HFFc6 (cell line): ENCODE measurements around the gene LYZL2. TPM values are rescaled to one million over a fixed set of nuclear protein-coding genes. Genes with fewer than 3 reads are reported as not detected.
"Not testable (repeated sequence)": the region's sequence is repeated elsewhere in the genome, so short reads cannot be mapped to it uniquely, and the experiment has no call there.

ENCODE experiments used
- DNase-seq: peaks from one replicate; pipeline ENCODE4 v3.0.0-alpha.2; 2018
- H3K27ac Mint-ChIP-seq: 2 replicates; pipeline ENCODE4 v1.8.0; 2020; ENCODE audit warnings: mild to moderate bottlenecking, mixed read lengths
- H3K27me3 Mint-ChIP-seq: 2 replicates; pipeline ENCODE4 v1.8.0; 2021; ENCODE audit warnings: mild to moderate bottlenecking, moderate library complexity, mixed read lengths; ENCODE audit not compliant: insufficient read depth
- H3K36me3 Mint-ChIP-seq: 2 replicates; pipeline ENCODE4 v1.8.0; 2021; ENCODE audit warnings: low read depth, mixed read lengths
- H3K4me1 Mint-ChIP-seq: 2 replicates; pipeline ENCODE4 v1.8.0; 2020; ENCODE audit warnings: low read depth, mixed read lengths
- H3K4me3 Mint-ChIP-seq: 2 replicates; pipeline ENCODE4 v1.8.0; 2020; ENCODE audit warnings: mild to moderate bottlenecking, moderate library complexity, mixed read lengths
- H3K9me3 Mint-ChIP-seq: 2 replicates; pipeline ENCODE4 v1.8.0; 2020; ENCODE audit warnings: mild to moderate bottlenecking, mixed read lengths
- total RNA-seq, 6 experiments: library from RNA; stranded (reverse); fragmentation: NEBNext Ultra II Directional; extraction: Animal tissue kit (Norgen Biotek cat#: 25700); gene quantifications; 2 replicates in 1 of 6; 3 replicates in 5 of 6; pipeline ENCODE4 v1.2.3, GENCODE V29; 2021
- TF ChIP-seq, protein P1 (sequence below): fragments of 200-600 bp; sonication (generic); IDR thresholded peaks from 2 replicates; pipeline ENCODE4 v1.5.0; 2021; ENCODE audit warnings: antibody characterized with exemption, mild to moderate bottlenecking

Gene LYZL2
- total RNA-seq, 6 experiments from 2014 or later, result not detected

DNA sequence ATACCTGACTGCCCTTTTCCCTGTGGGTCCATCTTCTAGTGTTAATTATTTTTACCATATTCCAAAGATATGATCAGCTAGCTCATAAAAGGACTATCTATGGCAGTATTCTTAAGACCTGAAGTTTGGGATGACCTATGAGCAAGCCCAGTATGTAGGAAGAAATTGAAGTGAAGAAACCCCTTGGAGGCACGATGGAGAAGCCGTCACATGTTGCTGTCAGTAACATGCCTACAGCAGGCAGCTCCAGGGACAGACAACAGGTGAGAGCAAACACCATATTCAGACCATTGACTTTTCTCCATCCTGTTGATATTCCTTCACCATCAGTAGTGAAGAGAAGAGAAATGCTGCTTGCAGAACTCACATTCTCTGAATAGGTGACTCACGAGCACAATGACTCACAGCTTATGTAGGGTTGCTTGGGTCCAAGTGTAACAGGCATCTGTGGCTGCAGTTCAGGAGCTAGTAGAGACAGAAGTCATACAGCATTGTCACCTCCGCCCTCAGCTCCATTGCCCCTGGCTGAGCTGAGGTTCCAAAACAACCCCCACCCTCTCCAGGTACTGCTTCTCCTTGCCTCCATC, 8.4 kb upstream of the LYZL2 start:
- peak; percentile 85 for DNase-seq
- TF ChIP-seq, protein P1, sequence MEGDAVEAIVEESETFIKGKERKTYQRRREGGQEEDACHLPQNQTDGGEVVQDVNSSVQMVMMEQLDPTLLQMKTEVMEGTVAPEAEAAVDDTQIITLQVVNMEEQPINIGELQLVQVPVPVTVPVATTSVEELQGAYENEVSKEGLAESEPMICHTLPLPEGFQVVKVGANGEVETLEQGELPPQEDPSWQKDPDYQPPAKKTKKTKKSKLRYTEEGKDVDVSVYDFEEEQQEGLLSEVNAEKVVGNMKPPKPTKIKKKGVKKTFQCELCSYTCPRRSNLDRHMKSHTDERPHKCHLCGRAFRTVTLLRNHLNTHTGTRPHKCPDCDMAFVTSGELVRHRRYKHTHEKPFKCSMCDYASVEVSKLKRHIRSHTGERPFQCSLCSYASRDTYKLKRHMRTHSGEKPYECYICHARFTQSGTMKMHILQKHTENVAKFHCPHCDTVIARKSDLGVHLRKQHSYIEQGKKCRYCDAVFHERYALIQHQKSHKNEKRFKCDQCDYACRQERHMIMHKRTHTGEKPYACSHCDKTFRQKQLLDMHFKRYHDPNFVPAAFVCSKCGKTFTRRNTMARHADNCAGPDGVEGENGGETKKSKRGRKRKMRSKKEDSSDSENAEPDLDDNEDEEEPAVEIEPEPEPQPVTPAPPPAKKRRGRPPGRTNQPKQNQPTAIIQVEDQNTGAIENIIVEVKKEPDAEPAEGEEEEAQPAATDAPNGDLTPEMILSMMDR, result no peak
- H3K4me1 Mint-ChIP-seq, result peaks cover 20% of the 10 kb centered on the region
- no peaks in the 10 kb centered on the region for H3K9me3 Mint-ChIP-seq
- no peaks in the 10 kb centered on the region for H3K36me3 Mint-ChIP-seq
- peaks cover 27% of the 10 kb centered on the region for H3K27me3 Mint-ChIP-seq
- no peak overlapping the region; the same call in 1 of the 2 replicates for H3K27ac Mint-ChIP-seq
- H3K4me3 Mint-ChIP-seq, result no peak overlapping the region

GRCh38 chr10:30631188-30631587, 1.6 kb upstream of the LYZL2 start:
- TF ChIP-seq, protein P1, result no peak
- H3K27me3 Mint-ChIP-seq, result peaks cover 37% of the 10 kb centered on the region

DNA sequence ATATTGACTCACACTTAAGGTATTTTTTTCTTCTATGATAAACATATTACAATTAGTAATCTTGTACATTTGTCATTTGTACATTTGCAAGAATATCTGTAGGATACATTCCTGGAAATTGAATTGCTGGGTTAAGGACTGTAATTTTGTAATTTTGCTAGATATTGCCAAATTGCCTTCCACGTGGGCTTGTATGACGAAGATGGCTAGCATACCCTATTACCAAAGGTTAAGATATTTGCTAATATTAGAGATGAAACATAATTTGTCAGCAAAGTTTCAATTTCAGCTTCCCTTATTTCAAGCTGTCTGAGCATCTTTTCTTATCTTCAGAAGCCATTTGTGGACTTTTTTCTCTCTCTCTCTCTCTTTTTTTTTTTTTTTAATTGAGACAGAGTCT, 1.0 kb upstream of the LYZL2 start:
- Mint-ChIP-seq H3K9me3 (no peaks in the 10 kb centered on the region), H3K36me3 (no peaks in the 10 kb centered on the region), H3K27me3 (peaks cover 34% of the 10 kb centered on the region), H3K4me3 (no peak overlapping the region), H3K4me1 (peaks cover 7% of the 10 kb centered on the region), H3K27ac (no peak overlapping the region)
- TF ChIP-seq, protein P1, result no peak
- no peak for DNase-seq

More at GRCh38 chr10:30631188-30631587, 1.6 kb upstream of the LYZL2 start:
- Mint-ChIP-seq H3K9me3 (no peaks in the 10 kb centered on the region), H3K36me3 (no peaks in the 10 kb centered on the region), H3K4me1 (peaks cover 7% of the 10 kb centered on the region), H3K27ac (no peak overlapping the region), H3K4me3 (no peak overlapping the region)
- no peak for DNase-seq

DNA sequence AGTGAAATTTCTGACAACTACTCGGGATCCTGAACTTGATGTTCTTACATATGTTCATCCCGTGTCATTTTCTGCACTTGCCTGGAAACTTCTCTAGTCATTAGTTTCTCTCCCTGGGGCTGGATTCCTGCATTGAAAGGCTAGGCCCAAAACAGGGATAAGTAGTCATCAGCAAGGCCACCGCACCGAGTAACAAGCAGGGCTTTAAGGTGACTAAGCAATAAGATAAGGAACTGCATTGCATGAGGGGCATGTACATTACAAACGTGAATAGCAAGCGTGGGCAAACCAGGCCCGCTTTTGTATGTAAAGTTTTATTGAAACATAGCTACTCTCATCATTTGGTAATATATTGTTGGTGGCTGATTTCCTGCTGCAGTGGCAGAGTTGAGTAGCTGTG, 977 bp downstream of the LYZL2 start:
- H3K9me3 Mint-ChIP-seq, H3K4me3 Mint-ChIP-seq, H3K27ac Mint-ChIP-seq, H3K36me3 Mint-ChIP-seq, DNase-seq: not testable (repeated sequence)
- Mint-ChIP-seq H3K4me1 (peaks cover 13% of the 10 kb centered on the region), H3K27me3 (peaks cover 28% of the 10 kb centered on the region)

GRCh38 chr10:30626837-30627236, 2.7 kb downstream of the LYZL2 start:
- H3K4me1 Mint-ChIP-seq, result peaks cover 13% of the 10 kb centered on the region
- not testable (repeated sequence) for H3K9me3 Mint-ChIP-seq

DNA sequence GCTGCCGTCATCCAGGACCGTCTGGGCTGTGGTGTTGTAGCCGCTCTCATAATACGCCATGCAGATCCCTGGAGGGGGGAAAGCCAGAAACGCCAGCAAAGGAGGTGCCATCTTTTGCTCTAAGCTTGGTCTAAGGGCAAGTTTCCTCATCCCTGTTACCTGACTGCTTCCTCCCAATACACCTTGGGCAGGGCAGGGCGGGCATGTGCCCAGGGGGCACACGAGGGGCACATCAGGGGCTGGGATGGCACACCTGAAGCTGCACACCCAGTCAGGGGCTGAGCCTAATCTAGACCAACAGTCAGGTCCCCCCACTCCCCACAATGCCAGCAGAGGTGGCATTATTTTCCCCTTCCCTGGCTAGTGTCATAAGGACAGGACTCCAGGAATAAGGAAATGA, 3.4 kb downstream of the LYZL2 start:
- H3K4me3 Mint-ChIP-seq, H3K9me3 Mint-ChIP-seq, DNase-seq, H3K27ac Mint-ChIP-seq, H3K36me3 Mint-ChIP-seq: not testable (repeated sequence)
- peaks cover 22% of the 10 kb centered on the region for H3K27me3 Mint-ChIP-seq
- H3K4me1 Mint-ChIP-seq, result peaks cover 13% of the 10 kb centered on the region

More at GRCh38 chr10:30626837-30627236, 2.7 kb downstream of the LYZL2 start:
- H3K36me3 Mint-ChIP-seq, DNase-seq, H3K4me3 Mint-ChIP-seq, H3K27ac Mint-ChIP-seq: not testable (repeated sequence)
- peaks cover 21% of the 10 kb centered on the region for H3K27me3 Mint-ChIP-seq

DNA sequence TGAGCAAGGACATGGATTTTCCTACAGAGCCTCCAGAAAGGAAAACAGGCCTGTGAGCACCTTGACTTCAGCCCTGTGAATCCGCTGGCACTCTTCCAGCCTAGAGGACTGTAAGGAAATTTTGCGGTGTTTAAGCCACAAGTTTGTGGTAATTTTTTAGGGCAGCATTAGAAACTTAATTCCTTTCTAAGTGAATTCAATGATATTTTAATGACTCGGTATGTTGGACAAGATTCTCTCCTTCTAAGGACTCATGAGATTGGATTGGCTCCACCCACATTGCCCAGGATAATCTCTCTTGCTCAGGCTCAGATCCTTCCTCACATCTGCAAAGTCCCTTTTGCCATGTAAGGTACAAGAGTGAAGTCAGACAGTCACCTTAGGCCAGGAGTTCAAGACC, 4.5 kb downstream of the LYZL2 start:
- Mint-ChIP-seq H3K27ac (no peak overlapping the region), H3K36me3 (no peaks in the 10 kb centered on the region), H3K27me3 (peaks cover 26% of the 10 kb centered on the region), H3K9me3 (no peaks in the 10 kb centered on the region), H3K4me3 (no peak overlapping the region), H3K4me1 (peaks cover 5% of the 10 kb centered on the region)
- peak; percentile 16 for DNase-seq
- TF ChIP-seq, protein P1, result no peak
